ENCODE results near the gene MAP3K20.
"Not testable (repeated sequence)": the region's sequence is repeated elsewhere in the genome, so short reads cannot be mapped to it uniquely, and the experiment has no call there.

MAP3K20 gene

GRCh38 chr2:173287594-173287993, 211.9 kb downstream of the MAP3K20 start:
- no peak for DNase-seq

GRCh38 chr2:173288561-173288960, 212.9 kb downstream of the MAP3K20 start:
- no peak for DNase-seq

GRCh38 chr2:173290046-173290445, 214.4 kb downstream of the MAP3K20 start:
- no peak for DNase-seq

GRCh38 chr2:173290518-173290917, 214.9 kb downstream of the MAP3K20 start:
- DNase-seq = no peak

- DNase-seq = no peak
Observed at GRCh38 chr2:173291412-173291811, 215.8 kb downstream of the MAP3K20 start.

GRCh38 chr2:173296235-173296634, 220.6 kb downstream of the MAP3K20 start:
- DNase-seq = no peak

GRCh38 chr2:173298536-173299097, 223.0 kb downstream of the MAP3K20 start:
- no peak for DNase-seq

- no peak for DNase-seq
Observed at GRCh38 chr2:173299764-173300163, 224.1 kb downstream of the MAP3K20 start.

GRCh38 chr2:173300458-173300857, 224.8 kb downstream of the MAP3K20 start:
- no peak for DNase-seq

GRCh38 chr2:173301549-173301948, 225.9 kb downstream of the MAP3K20 start:
- not testable (repeated sequence) for DNase-seq

- DNase-seq = no peak
Observed at GRCh38 chr2:173305303-173305702, 229.7 kb downstream of the MAP3K20 start.

- DNase-seq = no peak
Observed at GRCh38 chr2:173307293-173307692, 231.6 kb downstream of the MAP3K20 start.

- not testable (repeated sequence) for DNase-seq
Observed at GRCh38 chr2:173309370-173309769, 233.7 kb downstream of the MAP3K20 start.

GRCh38 chr2:173311844-173312606, 236.4 kb downstream of the MAP3K20 start:
- DNase-seq = no peak

All from NCI-H1930 (cell line).